MG63 (cell line): ENCODE results near the gene OR5K3. TPM values are rescaled to one million over a fixed set of nuclear protein-coding genes. Genes with fewer than 3 reads are reported as not detected.

Experiments used
- DNase-seq: peaks from one replicate; pipeline ENCODE4 v3.0.0-alpha.2; 2020
- H3K27me3 ChIP-seq: fragments of 250-450 bp; sonication (Bioruptor Pico); 2 replicates; pipeline ENCODE4 v1.5.1; 2020; ENCODE audit warnings: mild to moderate bottlenecking, moderate library complexity
- H3K36me3 ChIP-seq: fragments of 250-450 bp; sonication (Bioruptor Pico); 2 replicates; pipeline ENCODE4 v1.5.1; 2020; ENCODE audit warnings: mild to moderate bottlenecking, moderate library complexity
- H3K4me3 ChIP-seq: fragments of 250-450 bp; sonication (Bioruptor Pico); 2 replicates; pipeline ENCODE4 v1.5.1; 2020; ENCODE audit warnings: mild to moderate bottlenecking, moderate library complexity
- H3K9me3 ChIP-seq: fragments of 250-450 bp; sonication (Bioruptor Pico); 2 replicates; pipeline ENCODE4 v1.5.1; 2020; ENCODE audit warnings: mild to moderate bottlenecking, moderate library complexity
- total RNA-seq: library from RNA; depleted of rRNA; stranded (reverse); fragments of >200 nt; shearing (Covaris generic); gene quantifications from 2 replicates; pipeline ENCODE4 v1.2.3, GENCODE V29; 2014; ENCODE audit warnings: low replicate concordance; rRNA removed

Gene OR5K3
- total RNA-seq, 1 experiment from 2014 or later = not detected

GRCh38 chr3:98398513-98398912 lies 8.0 kb downstream of the OR5K3 start:
- Histone ChIP-seq H3K9me3 (peaks cover 6% of the 10 kb centered on the region), H3K36me3 (no peaks in the 10 kb centered on the region), H3K4me3 (no peak overlapping the region), H3K27me3 (no peaks in the 10 kb centered on the region; the same call in 1 of the 2 replicates)
- no peak for DNase-seq

- H3K4me3 ChIP-seq = no peak overlapping the region
- no peak for DNase-seq
- H3K36me3 ChIP-seq = no peaks in the 10 kb centered on the region
- no peaks in the 10 kb centered on the region; the same call in 1 of the 2 replicates for H3K27me3 ChIP-seq
- H3K9me3 ChIP-seq = peaks cover 22% of the 10 kb centered on the region
Observed at GRCh38 chr3:98402507-98402906, 12.0 kb downstream of the OR5K3 start.

GRCh38 chr3:98404010-98404409 lies 13.5 kb downstream of the OR5K3 start:
- Histone ChIP-seq H3K9me3 (peaks cover 22% of the 10 kb centered on the region), H3K36me3 (no peaks in the 10 kb centered on the region), H3K27me3 (no peaks in the 10 kb centered on the region; the same call in 1 of the 2 replicates), H3K4me3 (no peak overlapping the region)
- DNase-seq = no peak

GRCh38 chr3:98406034-98406433 lies 15.6 kb downstream of the OR5K3 start:
- H3K36me3 ChIP-seq = no peaks in the 10 kb centered on the region
- H3K4me3 ChIP-seq = no peak overlapping the region
- no peaks in the 10 kb centered on the region; the same call in 1 of the 2 replicates for H3K27me3 ChIP-seq
- no peak for DNase-seq
- peaks cover 19% of the 10 kb centered on the region for H3K9me3 ChIP-seq

GRCh38 chr3:98432575-98432974 lies 42.1 kb downstream of the OR5K3 start:
- Histone ChIP-seq H3K27me3 (no peaks in the 10 kb centered on the region), H3K9me3 (no peaks in the 10 kb centered on the region; the same call in 1 of the 2 replicates), H3K36me3 (no peaks in the 10 kb centered on the region), H3K4me3 (no peak overlapping the region)
- no peak for DNase-seq

GRCh38 chr3:98433764-98434163 lies 43.3 kb downstream of the OR5K3 start:
- DNase-seq = no peak

GRCh38 chr3:98434412-98434811 lies 43.9 kb downstream of the OR5K3 start:
- no peaks in the 10 kb centered on the region for H3K27me3 ChIP-seq
- no peaks in the 10 kb centered on the region; the same call in 1 of the 2 replicates for H3K9me3 ChIP-seq
- no peaks in the 10 kb centered on the region for H3K36me3 ChIP-seq
- no peak overlapping the region for H3K4me3 ChIP-seq
- DNase-seq = no peak

More at GRCh38 chr3:98433764-98434163, 43.3 kb downstream of the OR5K3 start:
- Histone ChIP-seq H3K4me3 (no peak overlapping the region), H3K27me3 (no peaks in the 10 kb centered on the region), H3K36me3 (no peaks in the 10 kb centered on the region), H3K9me3 (no peaks in the 10 kb centered on the region; the same call in 1 of the 2 replicates)

GRCh38 chr3:98440283-98440682 lies 49.8 kb downstream of the OR5K3 start:
- no peak for DNase-seq
- no peak overlapping the region for H3K4me3 ChIP-seq
- no peaks in the 10 kb centered on the region for H3K9me3 ChIP-seq
- 0 out of 2 replicates have a peak, but pooled peaks cover 3% of the 10 kb centered on the region for H3K27me3 ChIP-seq
- no peaks in the 10 kb centered on the region for H3K36me3 ChIP-seq

Other genes with a start within 250 kb of the OR5K3 start
- not detected in 2 replicates for gene OR5H14, start 243.2 kb upstream of the OR5K3 start, total RNA-seq
- gene OR5H15, start 224.0 kb upstream of the OR5K3 start, total RNA-seq = not detected in 2 replicates
- not detected in 2 replicates for gene OR5H6, start 126.4 kb upstream of the OR5K3 start, total RNA-seq
- not detected in 2 replicates for gene OR5H2, start 108.2 kb upstream of the OR5K3 start, total RNA-seq
- not detected in 2 replicates for gene OR5K4, start 36.8 kb upstream of the OR5K3 start, total RNA-seq
- not detected in 2 replicates for gene OR5K1, start 72.5 kb downstream of the OR5K3 start, total RNA-seq
- not detected in 2 replicates for gene OR5K2, start 107.0 kb downstream of the OR5K3 start, total RNA-seq
- 53.0 and 105 TPM in 2 replicates for gene CLDND1, start 132.2 kb downstream of the OR5K3 start, total RNA-seq
- not detected in 2 replicates for gene GPR15, start 141.3 kb downstream of the OR5K3 start, total RNA-seq
- gene CPOX, start 202.9 kb downstream of the OR5K3 start, total RNA-seq = 43.7 and 45.1 TPM in 2 replicates